ENCODE measurements around the gene LRIG1.

The LRIG1 gene

GRCh38 chr3:66383998-66384745 is 116.7 kb downstream of the LRIG1 start (continued):
- no peak for TF ChIP-seq KLF10 (tag by site-specific recombination; IDR thresholded peaks at IDR 0.05)
- no peak for TF ChIP-seq ZNF157 (tag by site-specific recombination; IDR thresholded peaks at IDR 0.05)
- TF ChIP-seq ZNF416 (tag by site-specific recombination; IDR thresholded peaks at IDR 0.05) = no peak
- no peak for TF ChIP-seq ZNF132 (tag by site-specific recombination; IDR thresholded peaks at IDR 0.05; ENCODE audit: borderline replicate concordance)

GRCh38 chr3:66383023-66383422 is 117.8 kb downstream of the LRIG1 start:
- Histone ChIP-seq H3K36me3 (ENCODE audit: control insufficient read depth in 2 of 2, insufficient read depth in 1 of 2, low read length in 2 of 2) (peaks cover 3 to 93% of the 10 kb centered on the region in 2 experiments; a peak in 2 of 3 replicates), H3K4me1 (ENCODE audit: control insufficient read depth, insufficient read depth, low read length) (no peaks in the 10 kb centered on the region), H3K4me3 (ENCODE audit: low read depth, low read length) (no peak overlapping the region), H3K9me3 (ENCODE audit: control insufficient read depth, insufficient read depth, low read depth, low read length) (no peaks in the 10 kb centered on the region), H3K27ac (ENCODE audit: extremely low read depth, low read depth, low read length) (no peak overlapping the region)
- POLR2A ChIA-PET = no interaction called here
- CTCF ChIA-PET = no interaction called here
- TF ChIP-seq ZNF629 (tag by site-specific recombination; IDR thresholded peaks at IDR 0.05) = no peak
- TF ChIP-seq PRDM2 (tag by site-specific recombination; IDR thresholded peaks at IDR 0.05; ENCODE audit: borderline replicate concordance) = no peak
- TF ChIP-seq ZNF529 (tag by site-specific recombination; IDR thresholded peaks at IDR 0.05; ENCODE audit: insufficient replicate concordance) = no peak
- TF ChIP-seq EGR2 (tag by site-specific recombination; IDR thresholded peaks at IDR 0.05; ENCODE audit: low read depth) = no peak
- TF ChIP-seq KLF17 (tag by site-specific recombination; IDR thresholded peaks at IDR 0.05) = no peak
- TF ChIP-seq ZNF221 (tag by site-specific recombination; IDR thresholded peaks at IDR 0.05; ENCODE audit: borderline replicate concordance) = no peak
- no peak for TF ChIP-seq KLF7 (tag by site-specific recombination; IDR thresholded peaks at IDR 0.05; ENCODE audit: borderline replicate concordance)
- TF ChIP-seq ZNF146 (tag by site-specific recombination; IDR thresholded peaks at IDR 0.05) = no peak

- POLR2A ChIA-PET = no interaction called here
- CTCF ChIA-PET = no interaction called here
- Histone ChIP-seq H3K4me1 (ENCODE audit: control insufficient read depth, insufficient read depth, low read length) (no peaks in the 10 kb centered on the region), H3K36me3 (ENCODE audit: control insufficient read depth in 2 of 2, insufficient read depth in 1 of 2, low read length in 2 of 2) (peaks cover 3 to 99% of the 10 kb centered on the region in 2 experiments; a peak in 2 of 3 replicates), H3K27ac (ENCODE audit: extremely low read depth, low read depth, low read length) (no peak overlapping the region), H3K9me3 (ENCODE audit: control insufficient read depth, insufficient read depth, low read depth, low read length) (no peaks in the 10 kb centered on the region), H3K4me3 (ENCODE audit: low read depth, low read length) (no peak overlapping the region)
- TF ChIP-seq ZNF221 (tag by site-specific recombination; IDR thresholded peaks at IDR 0.05; ENCODE audit: borderline replicate concordance) (no peak), ZBTB7A (tag by site-specific recombination; IDR thresholded peaks at IDR 0.05; ENCODE audit: low read depth) (no peak), ZNF580 (tag by site-specific recombination; IDR thresholded peaks at IDR 0.05) (no peak), ZNF248 (tag by site-specific recombination; IDR thresholded peaks at IDR 0.05) (no peak), ZNF266 (tag by site-specific recombination; IDR thresholded peaks at IDR 0.05; ENCODE audit: low read depth) (no peak), MEIS1 (CRISPR knock-in tag; IDR thresholded peaks at IDR 0.05; ENCODE audit: borderline replicate concordance) (no peak)
Observed at GRCh38 chr3:66382142-66382541, 118.7 kb downstream of the LRIG1 start.
